H9 (cell line): ENCODE results near the gene MBL2. TPM values are rescaled to one million over a fixed set of nuclear protein-coding genes. Genes with fewer than 3 reads are reported as not detected.

Source experiments
- DNase-seq: peaks from one replicate; pipeline ENCODE4 v3.0.0-alpha.2; 2017
- H2AFZ ChIP-seq: one replicate; pipeline ENCODE4 v1.6.1; 2013; ENCODE audit warnings: mild to moderate bottlenecking, low read length, control low read depth, moderate library complexity
- H2AK5ac ChIP-seq: 2 replicates; pipeline ENCODE4 v1.6.1; 2013; ENCODE audit warnings: low read length, control low read depth, mixed read lengths; ENCODE audit not compliant: insufficient read length
- H2BK120ac ChIP-seq: one replicate; pipeline ENCODE4 v1.6.1; 2013; ENCODE audit warnings: low read depth, mild to moderate bottlenecking, low read length, control low read depth, inconsistent platforms; ENCODE audit not compliant: poor library complexity, severe bottlenecking
- H2BK12ac ChIP-seq: 2 replicates; pipeline ENCODE4 v1.6.1; 2013; ENCODE audit warnings: low read length, control low read depth, mixed read lengths, low read depth; ENCODE audit not compliant: insufficient read length
- H2BK15ac ChIP-seq: 2 replicates; pipeline ENCODE4 v1.6.1; 2013; ENCODE audit warnings: low read depth, low read length, control low read depth
- H2BK20ac ChIP-seq: one replicate; pipeline ENCODE4 v1.6.1; 2013; ENCODE audit warnings: low read depth, mild to moderate bottlenecking, low read length, control low read depth, inconsistent platforms; ENCODE audit not compliant: poor library complexity, severe bottlenecking
- H2BK5ac ChIP-seq: 2 replicates; pipeline ENCODE4 v1.6.1; 2013; ENCODE audit warnings: low read length, control low read depth, mixed read lengths; ENCODE audit not compliant: insufficient read length
- H3K14ac ChIP-seq: 2 replicates; pipeline ENCODE4 v1.6.1; 2013; ENCODE audit warnings: low read length, control low read depth; ENCODE audit not compliant: insufficient read depth
- H3K18ac ChIP-seq: 2 replicates; pipeline ENCODE4 v1.6.1; 2013; ENCODE audit warnings: low read depth, mild to moderate bottlenecking, mixed read lengths, low read length, control low read depth; ENCODE audit not compliant: insufficient read length
- H3K23ac ChIP-seq: 2 replicates; pipeline ENCODE4 v1.6.1; 2013; ENCODE audit warnings: low read length, control low read depth, mixed read lengths, low read depth; ENCODE audit not compliant: insufficient read length
- H3K23me2 ChIP-seq: 2 replicates; pipeline ENCODE4 v1.6.1; 2013; ENCODE audit warnings: low read depth, mild to moderate bottlenecking, mixed read lengths, low read length, control low read depth; ENCODE audit not compliant: insufficient read length, poor library complexity, severe bottlenecking
- H3K27ac ChIP-seq: 2 replicates; pipeline ENCODE4 v1.5.1; 2013; ENCODE audit warnings: low read length, control low read depth, mixed read lengths, low read depth; ENCODE audit not compliant: insufficient read length
- H3K27me3 ChIP-seq: 2 replicates; pipeline ENCODE4 v1.6.1; 2013; ENCODE audit warnings: low read length, control low read depth, inconsistent platforms; ENCODE audit not compliant: insufficient read depth
- H3K4ac ChIP-seq: 2 replicates; pipeline ENCODE4 v1.6.1; 2013; ENCODE audit warnings: low read depth, mild to moderate bottlenecking, control low read depth, inconsistent platforms, low read length, moderate library complexity
- H3K4me1 ChIP-seq: 2 replicates; pipeline ENCODE4 v1.6.1; 2013; ENCODE audit warnings: low read length, control low read depth, inconsistent platforms; ENCODE audit not compliant: insufficient read depth
- H3K4me2 ChIP-seq: 2 replicates; pipeline ENCODE4 v1.6.1; 2013; ENCODE audit warnings: low read length, control low read depth, mixed read lengths; ENCODE audit not compliant: insufficient read length, insufficient read depth
- H3K56ac ChIP-seq: 2 replicates; pipeline ENCODE4 v1.6.1; 2013; ENCODE audit warnings: low read depth, mild to moderate bottlenecking, mixed read lengths, low read length, control low read depth; ENCODE audit not compliant: insufficient read length
- H3K79me1 ChIP-seq: 2 replicates; pipeline ENCODE4 v1.6.1; 2013; ENCODE audit warnings: low read depth, mild to moderate bottlenecking, moderate library complexity, low read length, control low read depth, inconsistent platforms; ENCODE audit not compliant: insufficient read depth, poor library complexity, severe bottlenecking
- H3K79me2 ChIP-seq: 2 replicates; pipeline ENCODE4 v1.6.1; 2013; ENCODE audit warnings: low read length, control low read depth, inconsistent platforms; ENCODE audit not compliant: insufficient read depth
- H3K9ac ChIP-seq: 2 replicates; pipeline ENCODE4 v1.6.1; 2013; ENCODE audit warnings: low read length, control low read depth, mixed read lengths; ENCODE audit not compliant: insufficient read length; ENCODE audit errors: extremely low read depth
- H3K9me3 ChIP-seq: one replicate; pipeline ENCODE4 v1.6.1; 2013; ENCODE audit warnings: low read depth, low read length, inconsistent platforms; ENCODE audit not compliant: control insufficient read depth
- H3T11ph ChIP-seq: one replicate; pipeline ENCODE4 v1.6.1; 2013; ENCODE audit warnings: mild to moderate bottlenecking, low read length, control low read depth, inconsistent platforms
- H4K20me1 ChIP-seq: one replicate; pipeline ENCODE4 v1.6.1; 2013; ENCODE audit not compliant: control insufficient read depth, insufficient read length, insufficient read depth
- H4K5ac ChIP-seq: 2 replicates; pipeline ENCODE4 v1.6.1; 2013; ENCODE audit warnings: low read depth, mild to moderate bottlenecking, mixed read lengths, low read length, control low read depth; ENCODE audit not compliant: insufficient read length
- H4K8ac ChIP-seq: replicated peaks from 2 replicates; pipeline ENCODE4 v1.6.1; 2013; ENCODE audit warnings: low read length, control low read depth, mixed read lengths, low read depth; ENCODE audit not compliant: insufficient read length
- H4K91ac ChIP-seq: 2 replicates; pipeline ENCODE4 v1.6.1; 2013; ENCODE audit warnings: low read depth, mild to moderate bottlenecking, moderate library complexity, mixed read lengths, low read length, control low read depth; ENCODE audit not compliant: insufficient read length
- H3K27ac Mint-ChIP-seq, 3 experiments: 2 replicates in 2 of 3; 3 replicates in 1 of 3; pipeline ENCODE4 v1.8.0; 2020 to 2021; ENCODE audit warnings: mixed read lengths in 3 of 3, mild to moderate bottlenecking in 1 of 3, moderate library complexity in 1 of 3
- H3K27me3 Mint-ChIP-seq: 2 replicates; pipeline ENCODE4 v1.8.0; 2021; ENCODE audit warnings: low read depth, mild to moderate bottlenecking, moderate library complexity, mixed read lengths
- H3K36me3 Mint-ChIP-seq, 3 experiments: 2 replicates in 2 of 3; 3 replicates in 1 of 3; pipeline ENCODE4 v1.8.0; 2020 to 2021; ENCODE audit warnings: low read depth in 3 of 3, mixed read lengths in 3 of 3; ENCODE audit not compliant: insufficient read depth in 1 of 3
- H3K4me1 Mint-ChIP-seq, 2 experiments: 2 replicates each; pipeline ENCODE4 v1.8.0; 2020; ENCODE audit warnings: mixed read lengths in 2 of 2
- H3K4me3 Mint-ChIP-seq, 2 experiments: 2 replicates in 1 of 2; 3 replicates in 1 of 2; pipeline ENCODE4 v1.8.0; 2020 to 2021; ENCODE audit warnings: mild to moderate bottlenecking in 2 of 2, mixed read lengths in 2 of 2, moderate library complexity in 1 of 2
- H3K9me3 Mint-ChIP-seq, 2 experiments: 2 replicates in 1 of 2; 3 replicates in 1 of 2; pipeline ENCODE4 v1.8.0; 2020; ENCODE audit warnings: mild to moderate bottlenecking in 2 of 2, mixed read lengths in 2 of 2, moderate library complexity in 1 of 2
- WGBS: extraction: QIAGEN DNeasy Blood & Tissue Kit; methylation state at CpG from one replicate; pipeline ENCODE4 v1.1.7; 2013; ENCODE audit warnings: missing lambda C conversion rate, low lambda C conversion rate, mixed read lengths; ENCODE audit not compliant: insufficient read length; ENCODE audit errors: extremely low coverage; 5-methylcytosine and 5-hydroxymethylcytosine counted together
- total RNA-seq: library from RNA; stranded (reverse); gene quantifications from 2 replicates; pipeline ENCODE4 v1.2.1, GENCODE V29; 2021
- TF ChIP-seq, protein P1 (sequence below): fragments of 200-600 bp; sonication (generic); conservative IDR thresholded peaks from 3 replicates; pipeline ENCODE4 v1.8.0; 2021; ENCODE audit warnings: antibody characterized with exemption, mild to moderate bottlenecking

The MBL2 gene
- total RNA-seq, 1 experiment from 2014 or later, result not detected

DNA sequence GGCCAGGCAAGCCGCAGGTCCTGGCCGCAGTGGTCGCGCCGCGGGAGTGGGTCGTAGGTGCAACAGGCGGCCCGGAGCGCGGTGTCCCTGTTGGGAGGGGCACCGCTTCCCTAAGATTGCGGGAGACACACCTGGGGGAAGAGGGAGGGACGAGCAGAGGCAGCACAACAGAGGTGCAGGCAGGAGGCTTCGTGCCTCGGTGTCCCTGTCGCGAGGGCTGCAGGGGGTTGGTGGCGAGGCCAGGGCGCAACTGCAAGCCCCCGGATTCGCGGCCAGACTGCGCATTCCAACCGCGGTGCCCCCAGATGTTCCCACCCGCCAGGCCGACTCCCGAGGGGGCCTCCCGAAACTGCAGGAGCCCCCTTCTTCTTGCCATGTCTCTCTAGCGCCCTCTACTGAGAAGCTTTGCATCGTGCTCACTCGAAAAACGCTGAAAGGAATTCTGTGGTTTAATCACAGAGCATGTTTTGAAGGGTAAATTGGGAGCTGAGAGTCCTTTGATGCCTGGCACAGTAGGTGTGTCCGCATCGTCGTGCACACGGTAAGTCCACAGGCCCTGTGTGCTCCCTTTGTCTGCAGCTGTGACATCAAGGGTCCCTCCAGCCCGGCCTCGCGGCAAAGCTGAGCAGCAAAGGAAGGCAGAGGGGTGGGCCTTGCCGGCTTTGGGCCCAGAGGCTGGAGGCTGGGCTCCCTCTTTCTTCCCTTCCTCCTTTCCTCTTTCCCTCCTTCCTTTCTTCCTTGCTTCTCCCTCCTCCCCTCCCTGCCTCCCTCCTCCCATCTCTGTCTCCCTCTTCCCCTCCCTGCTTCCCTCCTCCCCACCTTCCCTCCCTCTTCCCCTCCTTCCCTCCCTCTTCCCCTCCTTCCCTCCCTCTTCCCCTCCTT is 6.2 kb upstream of the MBL2 start:
- no peak overlapping the region for H2BK120ac ChIP-seq
- no peak overlapping the region for H3K9ac ChIP-seq
- H3K23ac ChIP-seq, result no peak overlapping the region
- H3K4me2 ChIP-seq, result no peak overlapping the region
- H3K27me3 Mint-ChIP-seq, result no peaks in the 10 kb centered on the region
- H3T11ph ChIP-seq, result no peak overlapping the region
- no peaks in the 10 kb centered on the region for H3K23me2 ChIP-seq
- no peak overlapping the region for H2BK12ac ChIP-seq
- no peak overlapping the region for H4K5ac ChIP-seq
- no peak overlapping the region for H2BK15ac ChIP-seq
- H4K8ac ChIP-seq, result no peak overlapping the region
- no peaks in the 10 kb centered on the region for H3K4me1 ChIP-seq
- H2BK5ac ChIP-seq, result no peak overlapping the region
- peak; percentile 67 for DNase-seq
- H3K4ac ChIP-seq, result no peak overlapping the region
- H2AK5ac ChIP-seq, result no peak overlapping the region
- WGBS, result no CpG with 5 or more reads among the region's 42 CpGs
- H3K27ac Mint-ChIP-seq, result no peak overlapping the region
- no peaks in the 10 kb centered on the region for H3K79me1 ChIP-seq
- H3K27ac ChIP-seq, result no peak overlapping the region
- H3K27me3 ChIP-seq, result no peaks in the 10 kb centered on the region
- H3K14ac ChIP-seq, result no peak overlapping the region
- H3K79me2 ChIP-seq, result no peaks in the 10 kb centered on the region
- H3K18ac ChIP-seq, result no peak overlapping the region
- TF ChIP-seq, protein P1, sequence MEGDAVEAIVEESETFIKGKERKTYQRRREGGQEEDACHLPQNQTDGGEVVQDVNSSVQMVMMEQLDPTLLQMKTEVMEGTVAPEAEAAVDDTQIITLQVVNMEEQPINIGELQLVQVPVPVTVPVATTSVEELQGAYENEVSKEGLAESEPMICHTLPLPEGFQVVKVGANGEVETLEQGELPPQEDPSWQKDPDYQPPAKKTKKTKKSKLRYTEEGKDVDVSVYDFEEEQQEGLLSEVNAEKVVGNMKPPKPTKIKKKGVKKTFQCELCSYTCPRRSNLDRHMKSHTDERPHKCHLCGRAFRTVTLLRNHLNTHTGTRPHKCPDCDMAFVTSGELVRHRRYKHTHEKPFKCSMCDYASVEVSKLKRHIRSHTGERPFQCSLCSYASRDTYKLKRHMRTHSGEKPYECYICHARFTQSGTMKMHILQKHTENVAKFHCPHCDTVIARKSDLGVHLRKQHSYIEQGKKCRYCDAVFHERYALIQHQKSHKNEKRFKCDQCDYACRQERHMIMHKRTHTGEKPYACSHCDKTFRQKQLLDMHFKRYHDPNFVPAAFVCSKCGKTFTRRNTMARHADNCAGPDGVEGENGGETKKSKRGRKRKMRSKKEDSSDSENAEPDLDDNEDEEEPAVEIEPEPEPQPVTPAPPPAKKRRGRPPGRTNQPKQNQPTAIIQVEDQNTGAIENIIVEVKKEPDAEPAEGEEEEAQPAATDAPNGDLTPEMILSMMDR, result peak; percentile 80
- no peak overlapping the region for H2AFZ ChIP-seq
- H3K4me3 Mint-ChIP-seq, result no peak overlapping the region
- H3K56ac ChIP-seq, result no peak overlapping the region
- no peak overlapping the region for H2BK20ac ChIP-seq
- no peak overlapping the region for H4K91ac ChIP-seq
- H4K20me1 ChIP-seq, result no peaks in the 10 kb centered on the region
- no peaks in the 10 kb centered on the region for H3K36me3 Mint-ChIP-seq
- H3K9me3 Mint-ChIP-seq, result no peaks in the 10 kb centered on the region; a peak in 1 of 5 replicates
- peaks cover 6 to 7% of the 10 kb centered on the region in 2 experiments; a peak in 3 of 4 replicates for H3K4me1 Mint-ChIP-seq
- H3K9me3 ChIP-seq, result no peaks in the 10 kb centered on the region
